Astrocyte (in vitro differentiated cells and primary cell): Measurements from ENCODE around the gene GRID2. TPM values are rescaled to one million over a fixed set of nuclear protein-coding genes. Genes with fewer than 3 reads are reported as not detected.

Source experiments
- DNase-seq: peaks from one replicate; pipeline ENCODE4 v3.0.0-alpha.2; 2010; ENCODE audit warnings: low read depth
- FAIRE-seq: peaks from 2 replicates; lab custom pipeline; 2011; peaks lifted over from hg19 to GRCh38; lab: Jason Lieb, UNC
- H2AFZ ChIP-seq: 2 replicates; pipeline ENCODE4 v1.6.0; 2012; ENCODE audit warnings: low read depth, low read length, inconsistent platforms
- H3K27ac ChIP-seq: 2 replicates; pipeline ENCODE4 v1.5.1; 2011; ENCODE audit warnings: low read depth, low read length, inconsistent platforms
- H3K27me3 ChIP-seq: 2 replicates; pipeline ENCODE4 v1.6.0; 2011; ENCODE audit warnings: low read length, inconsistent platforms; ENCODE audit not compliant: insufficient read depth
- H3K36me3 ChIP-seq: 2 replicates; pipeline ENCODE4 v1.5.1; 2011; ENCODE audit warnings: low read length, inconsistent platforms; ENCODE audit not compliant: insufficient read depth
- H3K4me1 ChIP-seq: 2 replicates; pipeline ENCODE4 v1.5.1; 2011; ENCODE audit warnings: low read length, inconsistent platforms; ENCODE audit not compliant: insufficient read depth
- H3K4me2 ChIP-seq: 2 replicates; pipeline ENCODE4 v1.6.0; 2012; ENCODE audit warnings: low read length, inconsistent platforms
- H3K4me3 ChIP-seq: 2 replicates; pipeline ENCODE4 v1.5.1; 2011; ENCODE audit warnings: low read depth, mild to moderate bottlenecking, low read length, inconsistent platforms; ENCODE audit not compliant: insufficient read depth
- H3K79me2 ChIP-seq: 2 replicates; pipeline ENCODE4 v1.6.0; 2012; ENCODE audit warnings: mild to moderate bottlenecking, low read length, inconsistent platforms; ENCODE audit not compliant: insufficient read depth
- H3K9ac ChIP-seq: 2 replicates; pipeline ENCODE4 v1.6.0; 2012; ENCODE audit warnings: mild to moderate bottlenecking, low read length, inconsistent platforms
- H3K9me3 ChIP-seq: 2 replicates; pipeline ENCODE4 v1.5.1; 2012; ENCODE audit warnings: low read depth, mild to moderate bottlenecking, low read length, inconsistent platforms; ENCODE audit not compliant: insufficient read depth
- H4K20me1 ChIP-seq: 2 replicates; pipeline ENCODE4 v1.6.0; 2012; ENCODE audit warnings: low read length, inconsistent platforms; ENCODE audit not compliant: insufficient read depth
- H3K27ac Mint-ChIP-seq: one replicate; pipeline ENCODE4 v1.8.0; 2021; ENCODE audit warnings: mild to moderate bottlenecking, mixed read lengths; ENCODE audit not compliant: unreplicated experiment
- H3K27me3 Mint-ChIP-seq: one replicate; pipeline ENCODE4 v1.8.0; 2021; ENCODE audit warnings: low read depth, mixed read lengths; ENCODE audit not compliant: unreplicated experiment
- H3K36me3 Mint-ChIP-seq: one replicate; pipeline ENCODE4 v1.8.0; 2021; ENCODE audit warnings: low read depth, mixed read lengths; ENCODE audit not compliant: unreplicated experiment
- H3K4me1 Mint-ChIP-seq: one replicate; pipeline ENCODE4 v1.8.0; 2021; ENCODE audit warnings: low read depth, mixed read lengths; ENCODE audit not compliant: unreplicated experiment
- H3K4me3 Mint-ChIP-seq: one replicate; pipeline ENCODE4 v1.8.0; 2021; ENCODE audit warnings: mild to moderate bottlenecking, moderate library complexity, mixed read lengths; ENCODE audit not compliant: unreplicated experiment
- H3K9me3 Mint-ChIP-seq: one replicate; pipeline ENCODE4 v1.8.0; 2021; ENCODE audit warnings: mild to moderate bottlenecking, mixed read lengths; ENCODE audit not compliant: unreplicated experiment
- EZH2 ChIP-seq: IDR thresholded peaks from 2 replicates; pipeline ENCODE4 v1.6.1; 2012; ENCODE audit warnings: mild to moderate bottlenecking, low read length, inconsistent platforms; ENCODE audit not compliant: insufficient read depth
- total RNA-seq: library from RNA; stranded (reverse); gene quantifications from 2 replicates; pipeline ENCODE4 v1.2.1, GENCODE V29; 2021
- TF ChIP-seq, protein P1 (sequence below): IDR thresholded peaks from 2 replicates; pipeline ENCODE4 v1.5.1; 2011; ENCODE audit warnings: low read depth, mild to moderate bottlenecking, inconsistent platforms, low read length, moderate library complexity; ENCODE audit not compliant: insufficient read depth

Gene GRID2
- total RNA-seq, 1 donor from 2014 or later, result 0.14 TPM

DNA sequence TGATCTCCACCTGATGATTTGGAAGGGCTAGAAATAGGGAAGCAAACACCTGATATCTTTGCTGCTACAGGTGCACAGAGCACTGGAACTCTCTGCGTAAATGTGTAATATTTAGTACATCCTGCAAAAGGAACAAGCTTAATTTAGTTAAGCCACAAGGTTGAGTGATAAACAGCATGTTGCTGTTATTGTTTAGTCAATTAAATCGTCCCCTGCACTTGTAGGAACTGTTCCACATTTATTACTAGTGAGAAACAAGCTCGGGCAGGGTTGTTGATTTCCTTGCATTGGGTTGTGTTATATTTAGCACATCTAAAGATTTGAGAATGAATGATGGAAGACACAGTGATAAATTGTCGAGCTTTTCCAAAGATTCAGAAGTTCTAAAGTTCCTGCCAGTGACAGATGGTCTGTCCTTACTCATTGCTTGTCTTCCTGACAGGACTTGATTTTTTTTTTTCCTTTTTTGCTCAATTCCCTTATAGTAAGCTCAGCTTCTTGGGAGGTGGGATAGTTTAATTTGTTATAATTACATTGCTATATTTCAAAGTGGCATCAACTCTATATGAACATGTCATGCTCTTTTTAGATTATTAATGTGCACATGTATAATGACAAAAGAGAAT lies 897.8 kb downstream of the GRID2 start:
- Mint-ChIP-seq H3K27ac (no peak overlapping the region), H3K9me3 (no peaks in the 10 kb centered on the region), H3K4me1 (no peaks in the 10 kb centered on the region), H3K27me3 (no peaks in the 10 kb centered on the region), H3K4me3 (no peak overlapping the region), H3K36me3 (no peaks in the 10 kb centered on the region)
- Histone ChIP-seq H3K27me3 (no peaks in the 10 kb centered on the region), H4K20me1 (no peaks in the 10 kb centered on the region), H3K4me3 (no peak overlapping the region), H3K4me1 (no peaks in the 10 kb centered on the region), H2AFZ (no peak overlapping the region), H3K9ac (no peak overlapping the region), H3K79me2 (no peaks in the 10 kb centered on the region), H3K4me2 (no peak overlapping the region), H3K9me3 (no peaks in the 10 kb centered on the region), H3K27ac (no peak overlapping the region), H3K36me3 (no peaks in the 10 kb centered on the region)
- FAIRE-seq (no peak), DNase-seq (no peak)
- TF ChIP-seq EZH2, result no peak
- TF ChIP-seq, protein P1, sequence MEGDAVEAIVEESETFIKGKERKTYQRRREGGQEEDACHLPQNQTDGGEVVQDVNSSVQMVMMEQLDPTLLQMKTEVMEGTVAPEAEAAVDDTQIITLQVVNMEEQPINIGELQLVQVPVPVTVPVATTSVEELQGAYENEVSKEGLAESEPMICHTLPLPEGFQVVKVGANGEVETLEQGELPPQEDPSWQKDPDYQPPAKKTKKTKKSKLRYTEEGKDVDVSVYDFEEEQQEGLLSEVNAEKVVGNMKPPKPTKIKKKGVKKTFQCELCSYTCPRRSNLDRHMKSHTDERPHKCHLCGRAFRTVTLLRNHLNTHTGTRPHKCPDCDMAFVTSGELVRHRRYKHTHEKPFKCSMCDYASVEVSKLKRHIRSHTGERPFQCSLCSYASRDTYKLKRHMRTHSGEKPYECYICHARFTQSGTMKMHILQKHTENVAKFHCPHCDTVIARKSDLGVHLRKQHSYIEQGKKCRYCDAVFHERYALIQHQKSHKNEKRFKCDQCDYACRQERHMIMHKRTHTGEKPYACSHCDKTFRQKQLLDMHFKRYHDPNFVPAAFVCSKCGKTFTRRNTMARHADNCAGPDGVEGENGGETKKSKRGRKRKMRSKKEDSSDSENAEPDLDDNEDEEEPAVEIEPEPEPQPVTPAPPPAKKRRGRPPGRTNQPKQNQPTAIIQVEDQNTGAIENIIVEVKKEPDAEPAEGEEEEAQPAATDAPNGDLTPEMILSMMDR, result no peak

DNA sequence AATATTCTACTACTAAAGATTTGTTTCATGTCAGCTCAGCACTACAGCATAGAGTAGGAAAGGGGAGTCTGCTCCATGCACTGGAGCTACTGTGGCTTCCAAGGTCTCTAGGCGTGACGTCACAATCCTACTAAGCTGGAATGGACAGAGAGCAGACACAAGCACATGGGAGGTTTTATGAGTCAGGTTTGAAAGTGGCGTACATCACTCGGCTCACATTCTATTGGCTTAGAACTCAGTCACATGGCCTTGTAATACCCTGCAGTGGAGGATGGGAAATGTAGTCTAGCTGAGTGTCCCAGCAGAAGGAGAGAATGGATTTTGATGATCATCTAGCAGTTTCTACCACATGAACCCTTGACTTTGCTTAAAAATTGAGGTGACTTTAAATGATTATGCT lies 899.9 kb downstream of the GRID2 start:
- Mint-ChIP-seq H3K4me3 (no peak overlapping the region), H3K4me1 (no peaks in the 10 kb centered on the region), H3K27me3 (no peaks in the 10 kb centered on the region), H3K9me3 (no peaks in the 10 kb centered on the region), H3K36me3 (no peaks in the 10 kb centered on the region), H3K27ac (no peak overlapping the region)
- H3K4me3 ChIP-seq, result no peak overlapping the region
- no peak overlapping the region for H3K27ac ChIP-seq
- no peak overlapping the region for H3K9ac ChIP-seq
- no peaks in the 10 kb centered on the region for H3K79me2 ChIP-seq
- no peak overlapping the region for H3K4me2 ChIP-seq
- no peak for DNase-seq
- H3K27me3 ChIP-seq, result no peaks in the 10 kb centered on the region
- no peaks in the 10 kb centered on the region for H3K36me3 ChIP-seq
- H2AFZ ChIP-seq, result no peak overlapping the region
- no peaks in the 10 kb centered on the region for H3K9me3 ChIP-seq
- no peaks in the 10 kb centered on the region for H4K20me1 ChIP-seq
- TF ChIP-seq, protein P1, result no peak
- no peak for TF ChIP-seq EZH2
- no peak for FAIRE-seq
- no peaks in the 10 kb centered on the region for H3K4me1 ChIP-seq

DNA sequence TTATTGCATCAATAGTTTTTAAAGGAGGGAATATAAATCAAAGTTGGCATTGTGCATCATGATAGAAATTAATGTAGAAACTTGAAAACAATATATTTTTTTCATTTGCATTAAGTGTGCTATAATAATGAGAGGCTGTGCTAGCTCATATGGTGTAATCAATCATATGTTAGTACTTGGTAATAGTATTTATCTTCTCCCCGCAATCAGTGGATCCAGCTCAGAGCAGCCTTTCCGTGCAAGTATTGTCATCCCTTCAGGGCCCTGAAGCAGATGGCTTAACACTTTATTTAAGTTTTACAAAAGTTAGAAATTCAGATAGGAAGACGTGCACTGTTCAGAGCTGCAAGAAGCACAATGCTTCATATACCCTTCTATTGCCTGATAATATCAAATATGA lies 908.5 kb downstream of the GRID2 start:
- no peaks in the 10 kb centered on the region for H4K20me1 ChIP-seq

More for the DNA sequence above, 908.5 kb downstream of the GRID2 start:
- no peak overlapping the region for H3K4me2 ChIP-seq
- FAIRE-seq (no peak), DNase-seq (no peak)
- no peak overlapping the region for H3K9ac ChIP-seq
- no peaks in the 10 kb centered on the region for H3K9me3 Mint-ChIP-seq
- H3K4me1 Mint-ChIP-seq, result no peaks in the 10 kb centered on the region
- H3K9me3 ChIP-seq, result no peaks in the 10 kb centered on the region
- no peak overlapping the region for H3K4me3 ChIP-seq
- H3K27ac ChIP-seq, result no peak overlapping the region
- H3K4me3 Mint-ChIP-seq, result no peak overlapping the region
- H3K4me1 ChIP-seq, result no peaks in the 10 kb centered on the region
- no peaks in the 10 kb centered on the region for H3K79me2 ChIP-seq
- TF ChIP-seq EZH2, result no peak
- TF ChIP-seq, protein P1, result no peak
- no peaks in the 10 kb centered on the region for H3K36me3 Mint-ChIP-seq
- H3K27ac Mint-ChIP-seq, result no peak overlapping the region
- H3K27me3 ChIP-seq, result no peaks in the 10 kb centered on the region
- H2AFZ ChIP-seq, result no peak overlapping the region
- H3K27me3 Mint-ChIP-seq, result no peaks in the 10 kb centered on the region
- no peaks in the 10 kb centered on the region for H3K36me3 ChIP-seq
